Endothelial cell of umbilical vein (primary cell): ENCODE data around the gene ADAMTSL3. TPM values are rescaled to one million over a fixed set of nuclear protein-coding genes. Genes with fewer than 3 reads are reported as not detected.
"Not testable (repeated sequence)": the region's sequence is repeated elsewhere in the genome, so short reads cannot be mapped to it uniquely, and the experiment has no call there.

Source experiments
- BruUV-seq: library from RNA; stranded (reverse); fragments of 400-500 nt; replicated peaks from 2 replicates; lab custom pipeline; 2021; lab: Mats Ljungman, UMichigan
- CTCF ChIA-PET: fragments of 300-600, 350-600 bp; sonication (Branson Sonifier 250); formaldehyde crosslinking; loops from one replicate; lab custom pipeline; 2021; ENCODE audit warnings: antibody characterized with exemption, inconsistent platforms; lab: Charles Lee
- POLR2A ChIA-PET: fragments of 300-600, 350-600 bp; sonication (Branson Sonifier 250); formaldehyde crosslinking; loops from one replicate; lab custom pipeline; 2021; ENCODE audit warnings: antibody characterized with exemption, inconsistent platforms; lab: Charles Lee
- DNase-seq: peaks from one replicate; pipeline ENCODE4 v3.0.0-alpha.2; 2011; ENCODE audit warnings: low read depth, low spot score
- FAIRE-seq: peaks from 2 replicates; lab custom pipeline; 2011; peaks lifted over from hg19 to GRCh38; lab: Jason Lieb, UNC
- H2AFZ ChIP-seq: 2 replicates; pipeline ENCODE4 v1.6.0; 2012; ENCODE audit warnings: low read depth, low read length, control low read depth, inconsistent platforms
- H3K27ac ChIP-seq: 2 replicates; pipeline ENCODE4 v1.5.1; 2011; ENCODE audit warnings: low read depth, mild to moderate bottlenecking, control low read depth, low read length, moderate library complexity; ENCODE audit not compliant: insufficient read depth
- H3K27me3 ChIP-seq, 2 experiments: 2 replicates each; pipeline versions ENCODE4 v1.6.0 to v1.6.1; 2011; ENCODE audit warnings: low read length in 2 of 2, mixed read lengths in 1 of 2; ENCODE audit not compliant: control insufficient read depth in 2 of 2, insufficient read depth in 2 of 2
- H3K36me3 ChIP-seq, 2 experiments: 2 replicates in 1 of 2; 3 replicates in 1 of 2; pipeline ENCODE4 v1.5.1; 2011; ENCODE audit warnings: low read length in 2 of 2, mild to moderate bottlenecking in 1 of 2, moderate library complexity in 1 of 2; ENCODE audit not compliant: control insufficient read depth in 2 of 2, insufficient read depth in 2 of 2; ENCODE audit errors: extremely low read depth in 1 of 2
- H3K4me1 ChIP-seq: 3 replicates; pipeline ENCODE4 v1.5.1; 2011; ENCODE audit warnings: mild to moderate bottlenecking, low read length; ENCODE audit not compliant: control insufficient read depth, insufficient read depth; ENCODE audit errors: extremely low read depth
- H3K4me2 ChIP-seq: 2 replicates; pipeline ENCODE4 v1.6.1; 2011; ENCODE audit warnings: low read length, control low read depth, mixed read lengths; ENCODE audit not compliant: insufficient read depth
- H3K4me3 ChIP-seq, 3 experiments: fragments of 200-600 bp in 1 of 3; sonication (generic), shearing (Covaris generic) in 1 of 3; replicated peaks in 1 of 3; 2 replicates each; pipeline ENCODE4 v1.5.1; 2011 to 2016; ENCODE audit warnings: control low read depth in 3 of 3, low read length in 3 of 3, mild to moderate bottlenecking in 2 of 3, inconsistent platforms in 1 of 3, low read depth in 1 of 3, moderate library complexity in 1 of 3; ENCODE audit not compliant: insufficient read depth in 1 of 3
- H3K79me2 ChIP-seq: 2 replicates; pipeline ENCODE4 v1.6.0; 2012; ENCODE audit warnings: low read length, inconsistent platforms; ENCODE audit not compliant: control insufficient read depth, insufficient read depth
- H3K9ac ChIP-seq: replicated peaks from 2 replicates; pipeline ENCODE3; 2011; ENCODE audit warnings: low read length, control low read depth; ENCODE audit not compliant: insufficient read depth; ENCODE audit errors: extremely low read depth
- H3K9me1 ChIP-seq: replicated peaks from 3 replicates; pipeline ENCODE4 v1.6.0; 2011; ENCODE audit warnings: mild to moderate bottlenecking, low read length; ENCODE audit not compliant: control insufficient read depth, insufficient read depth; ENCODE audit errors: extremely low read depth
- H3K9me3 ChIP-seq: replicated peaks from 2 replicates; pipeline ENCODE4 v1.5.1; 2012; ENCODE audit warnings: low read length, inconsistent platforms; ENCODE audit not compliant: control insufficient read depth, insufficient read depth
- H4K20me1 ChIP-seq: replicated peaks from 2 replicates; pipeline ENCODE3; 2011; ENCODE audit warnings: mild to moderate bottlenecking, low read length; ENCODE audit not compliant: control insufficient read depth, insufficient read depth; ENCODE audit errors: extremely low read depth
- FOS ChIP-seq: IDR thresholded peaks from 2 replicates; pipeline ENCODE4 v1.6.1; 2011; ENCODE audit warnings: mild to moderate bottlenecking, low read length, moderate library complexity, borderline replicate concordance; ENCODE audit not compliant: insufficient read depth
- GATA2 ChIP-seq: IDR thresholded peaks from 2 replicates; pipeline ENCODE4 v1.7.0; 2011; ENCODE audit warnings: low read depth, mild to moderate bottlenecking, moderate library complexity, mixed read lengths, low read length; ENCODE audit not compliant: insufficient read length, insufficient read depth
- JUN ChIP-seq: IDR thresholded peaks from 2 replicates; pipeline ENCODE4 v1.6.1; 2011; ENCODE audit warnings: borderline replicate concordance, low read depth; ENCODE audit not compliant: insufficient read length, insufficient read depth
- MYC ChIP-seq: IDR thresholded peaks from one replicate; pipeline ENCODE4 v1.6.1; 2011; ENCODE audit warnings: mild to moderate bottlenecking, low read depth, low read length
- POLR2AphosphoS5 ChIP-seq: IDR thresholded peaks from 2 replicates; pipeline ENCODE4 v1.6.1; 2012; ENCODE audit warnings: low read depth, mild to moderate bottlenecking, control low read depth, low read length, moderate library complexity; ENCODE audit not compliant: insufficient read depth
- dilution Hi-C: fragments of 300-500 bp; cut with MboI; formaldehyde crosslinking; loops from one replicate; pipeline ENCODE4 v1.15.0; 2019; ENCODE audit warnings: low sequenced_read_pairs; ENCODE audit not compliant: extremely low pct_ligation_motif_present
- intact Hi-C: fragments of 100-400 bp; cut with micrococcal nuclease; formaldehyde crosslinking; loops from one replicate; pipeline ENCODE4 v1.10.0; 2022
- polyA plus RNA-seq, 4 experiments: library from polyadenylated mRNA; depleted of rRNA in 3 of 4; stranded (reverse) in 3 of 4; unstranded in 1 of 4; fragments of >200 nt; gene quantifications; 2 replicates each; pipeline versions ENCODE4 v1.2.1 to v1.2.3, GENCODE V29; 2011 to 2012; ENCODE audit warnings: missing spikeins in 1 of 4
- total RNA-seq: library from RNA; stranded (reverse); gene quantifications from 2 replicates; pipeline ENCODE4 v1.2.3, GENCODE V29; 2021

The ADAMTSL3 gene
- total and polyA plus RNA-seq, 2 donors (not counting 3 experiments of a cell fraction or from before 2014, with no cell fraction given) = not detected

DNA sequence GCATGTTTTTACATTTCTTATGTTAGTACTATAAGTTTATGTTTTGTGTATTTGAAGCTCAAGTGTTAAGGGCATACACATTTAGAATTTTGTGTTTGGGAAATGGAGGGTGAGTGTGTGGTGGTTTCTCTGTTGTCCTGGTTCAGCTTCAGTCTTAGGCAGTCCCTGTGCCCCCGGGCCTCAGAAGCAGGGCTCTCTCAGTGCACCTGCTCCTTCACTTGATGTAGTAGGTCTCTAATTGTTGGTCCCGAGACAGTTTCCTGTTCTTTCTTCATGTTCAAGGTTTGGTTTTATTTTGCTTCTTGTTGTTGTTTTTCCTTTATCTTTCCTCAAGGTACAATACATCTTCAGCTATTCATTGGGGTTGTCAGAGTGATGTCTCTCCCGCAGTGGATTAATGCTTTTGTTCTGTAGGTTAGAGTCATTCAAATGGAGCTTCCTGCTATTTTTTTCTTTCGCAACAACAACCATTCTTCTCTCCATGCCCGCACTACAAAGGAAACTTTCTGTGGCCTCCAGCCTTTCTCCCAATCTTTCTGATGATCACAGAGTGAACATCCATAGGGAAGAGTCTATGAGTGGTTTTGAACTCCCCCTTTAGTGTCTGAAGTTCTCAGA lies 403.9 kb downstream of the ADAMTSL3 start:
- dilution Hi-C loops = no loop called here
- H3K27me3 ChIP-seq = no peaks in the 10 kb centered on the region
- TF ChIP-seq GATA2 (no peak), MYC (no peak), FOS (no peak), JUN (no peak), POLR2AphosphoS5 (no peak)
- no peaks in the 10 kb centered on the region for H3K36me3 ChIP-seq
- H3K4me3 ChIP-seq = no peak overlapping the region
- H3K79me2 ChIP-seq = no peaks in the 10 kb centered on the region
- no peaks in the 10 kb centered on the region for H3K4me1 ChIP-seq
- no peak for FAIRE-seq
- no peak overlapping the region for H2AFZ ChIP-seq
- no TSS peak for BruUV-seq
- no peaks in the 10 kb centered on the region for H3K9me3 ChIP-seq
- no peaks in the 10 kb centered on the region for H4K20me1 ChIP-seq
- H3K9ac ChIP-seq = no peak overlapping the region
- H3K4me2 ChIP-seq = no peak overlapping the region
- intact Hi-C loops = no loop called here
- no peaks in the 10 kb centered on the region for H3K9me1 ChIP-seq
- POLR2A ChIA-PET = no interaction called here
- no peak overlapping the region for H3K27ac ChIP-seq
- no peak for DNase-seq
- CTCF ChIA-PET = no interaction called here

- H3K27me3 ChIP-seq, dilution Hi-C loops, CTCF ChIA-PET, BruUV-seq, H4K20me1 ChIP-seq, H3K4me2 ChIP-seq, H3K79me2 ChIP-seq, POLR2A ChIA-PET, DNase-seq, H3K9ac ChIP-seq, H3K4me3 ChIP-seq, H2AFZ ChIP-seq, FAIRE-seq, H3K36me3 ChIP-seq, H3K9me1 ChIP-seq, H3K4me1 ChIP-seq, intact Hi-C loops, H3K9me3 ChIP-seq, H3K27ac ChIP-seq: not testable (repeated sequence)
These were observed 409.8 kb downstream of the ADAMTSL3 start for GRCh38 chr15:84063674-84064073.

DNA sequence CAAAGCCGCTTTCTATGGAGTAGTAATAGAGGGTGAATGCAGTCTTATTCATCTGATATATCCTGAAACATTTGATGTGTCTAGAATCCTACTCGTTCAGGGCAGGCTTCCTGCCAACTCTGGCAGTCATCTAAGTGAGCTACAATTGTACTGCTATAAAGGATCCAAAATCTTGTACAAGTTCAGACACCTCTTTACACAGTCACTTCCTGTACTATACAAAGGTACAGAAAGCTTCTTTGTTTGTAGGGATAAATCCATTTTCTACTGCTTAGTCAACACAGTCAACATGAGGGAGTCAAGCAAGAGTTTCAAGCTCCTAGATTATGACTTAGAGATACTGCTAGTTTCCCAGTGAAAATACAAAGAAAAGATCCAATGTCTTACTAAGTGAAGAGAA lies 414.8 kb downstream of the ADAMTSL3 start:
- H3K36me3 ChIP-seq, H3K4me2 ChIP-seq, H3K9ac ChIP-seq, H3K4me1 ChIP-seq, H3K27me3 ChIP-seq, intact Hi-C loops, H3K9me1 ChIP-seq, DNase-seq, H3K79me2 ChIP-seq, dilution Hi-C loops, H3K9me3 ChIP-seq, FAIRE-seq, H2AFZ ChIP-seq, H3K27ac ChIP-seq, BruUV-seq, POLR2A ChIA-PET, CTCF ChIA-PET, H3K4me3 ChIP-seq, H4K20me1 ChIP-seq: not testable (repeated sequence)
